Measurements from ENCODE around the gene NEGR1. TPM values are rescaled to one million over a fixed set of nuclear protein-coding genes. Genes with fewer than 3 reads are reported as not detected.

Gene NEGR1
- total RNA-seq, 6 donors from 2014 or later, result 3.1 to 14.7 (median 8.9) TPM

GRCh38 chr1:72009173-72010093, 272.9 kb downstream of the NEGR1 start:
- no peaks in the 10 kb centered on the region for H3K4me1 ChIP-seq
- H3K27me3 ChIP-seq, result no peaks in the 10 kb centered on the region
- no peak overlapping the region for H3K27ac ChIP-seq
- TF ChIP-seq POLR2A (IDR thresholded peaks at IDR 0.05), result no peak
- TF ChIP-seq, protein P1, sequence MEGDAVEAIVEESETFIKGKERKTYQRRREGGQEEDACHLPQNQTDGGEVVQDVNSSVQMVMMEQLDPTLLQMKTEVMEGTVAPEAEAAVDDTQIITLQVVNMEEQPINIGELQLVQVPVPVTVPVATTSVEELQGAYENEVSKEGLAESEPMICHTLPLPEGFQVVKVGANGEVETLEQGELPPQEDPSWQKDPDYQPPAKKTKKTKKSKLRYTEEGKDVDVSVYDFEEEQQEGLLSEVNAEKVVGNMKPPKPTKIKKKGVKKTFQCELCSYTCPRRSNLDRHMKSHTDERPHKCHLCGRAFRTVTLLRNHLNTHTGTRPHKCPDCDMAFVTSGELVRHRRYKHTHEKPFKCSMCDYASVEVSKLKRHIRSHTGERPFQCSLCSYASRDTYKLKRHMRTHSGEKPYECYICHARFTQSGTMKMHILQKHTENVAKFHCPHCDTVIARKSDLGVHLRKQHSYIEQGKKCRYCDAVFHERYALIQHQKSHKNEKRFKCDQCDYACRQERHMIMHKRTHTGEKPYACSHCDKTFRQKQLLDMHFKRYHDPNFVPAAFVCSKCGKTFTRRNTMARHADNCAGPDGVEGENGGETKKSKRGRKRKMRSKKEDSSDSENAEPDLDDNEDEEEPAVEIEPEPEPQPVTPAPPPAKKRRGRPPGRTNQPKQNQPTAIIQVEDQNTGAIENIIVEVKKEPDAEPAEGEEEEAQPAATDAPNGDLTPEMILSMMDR (IDR thresholded peaks at IDR 0.05), result no peak
- TF ChIP-seq POLR2AphosphoS5 (IDR thresholded peaks at IDR 0.05), result no peak
- TF ChIP-seq EP300 (IDR thresholded peaks at IDR 0.05), result no peak
- no peaks in the 10 kb centered on the region for H3K9me3 ChIP-seq
- 71 to 73% methylated on average over 6 of the region's 6 CpGs for WGBS, 2 donors
- H3K36me3 ChIP-seq, result no peaks in the 10 kb centered on the region
- no peak for ATAC-seq (ENCODE audit: low FRiP score in 2 of 2)
- H3K4me3 ChIP-seq, result no peak overlapping the region
- DNase-seq, result no peak

GRCh38 chr1:72007312-72007711, 275.0 kb downstream of the NEGR1 start:
- H3K4me3 ChIP-seq, result no peak overlapping the region
- H3K36me3 ChIP-seq, result no peaks in the 10 kb centered on the region
- 64 to 74% methylated on average over 2 of the region's 2 CpGs for WGBS, 2 donors
- H3K9me3 ChIP-seq, result no peaks in the 10 kb centered on the region
- no peaks in the 10 kb centered on the region for H3K27me3 ChIP-seq
- TF ChIP-seq POLR2AphosphoS5 (IDR thresholded peaks at IDR 0.05), result no peak
- TF ChIP-seq, protein P1 (IDR thresholded peaks at IDR 0.05), result no peak
- TF ChIP-seq EP300 (IDR thresholded peaks at IDR 0.05), result no peak
- no peak for DNase-seq
- no peaks in the 10 kb centered on the region for H3K4me1 ChIP-seq
- no peak overlapping the region for H3K27ac ChIP-seq
- no peak for ATAC-seq (ENCODE audit: low FRiP score in 2 of 2)

GRCh38 chr1:72006092-72006491, 276.2 kb downstream of the NEGR1 start:
- WGBS, 2 donors, result 35 to 48% methylated on average over 1 of the region's 1 CpG
- Histone ChIP-seq H3K9me3 (no peaks in the 10 kb centered on the region), H3K27ac (no peak overlapping the region), H3K27me3 (no peaks in the 10 kb centered on the region), H3K4me3 (no peak overlapping the region), H3K4me1 (no peaks in the 10 kb centered on the region), H3K36me3 (no peaks in the 10 kb centered on the region)
- DNase-seq (no peak), ATAC-seq (ENCODE audit: low FRiP score in 2 of 2) (no peak)
- TF ChIP-seq POLR2A (IDR thresholded peaks at IDR 0.05) (no peak), EP300 (IDR thresholded peaks at IDR 0.05) (no peak), POLR2AphosphoS5 (IDR thresholded peaks at IDR 0.05) (no peak)
- TF ChIP-seq, protein P1 (IDR thresholded peaks at IDR 0.05), result no peak

GRCh38 chr1:72003092-72003491, 279.2 kb downstream of the NEGR1 start:
- no peaks in the 10 kb centered on the region for H3K36me3 ChIP-seq
- ATAC-seq (ENCODE audit: low FRiP score in 2 of 2) (no peak), DNase-seq (no peak)
- H3K9me3 ChIP-seq, result no peaks in the 10 kb centered on the region
- H3K4me3 ChIP-seq, result no peak overlapping the region
- no peaks in the 10 kb centered on the region for H3K27me3 ChIP-seq
- H3K4me1 ChIP-seq, result no peaks in the 10 kb centered on the region
- H3K27ac ChIP-seq, result no peak overlapping the region
- WGBS, 2 donors, result 54% methylated on average over 3 of the region's 3 CpGs
- no peak for TF ChIP-seq POLR2AphosphoS5 (IDR thresholded peaks at IDR 0.05)
- no peak for TF ChIP-seq POLR2A (IDR thresholded peaks at IDR 0.05)
- no peak for TF ChIP-seq EP300 (IDR thresholded peaks at IDR 0.05)
- TF ChIP-seq, protein P1 (IDR thresholded peaks at IDR 0.05), result no peak

GRCh38 chr1:72000809-72001208, 281.5 kb downstream of the NEGR1 start:
- no peak overlapping the region for H3K27ac ChIP-seq
- H3K36me3 ChIP-seq, result no peaks in the 10 kb centered on the region
- no peaks in the 10 kb centered on the region for H3K27me3 ChIP-seq
- ATAC-seq (ENCODE audit: low FRiP score in 2 of 2), result no peak
- no peaks in the 10 kb centered on the region for H3K4me1 ChIP-seq
- DNase-seq, result no peak
- H3K9me3 ChIP-seq, result no peaks in the 10 kb centered on the region
- H3K4me3 ChIP-seq, result no peak overlapping the region
- TF ChIP-seq POLR2A (IDR thresholded peaks at IDR 0.05), result no peak
- 70 to 79% methylated on average over 4 of the region's 4 CpGs for WGBS, 2 donors

All from upper lobe of left lung (tissue), 6 donors.